IPS-18a (cell line): ENCODE results near the gene LANCL2.

Source experiments
- H3K27ac ChIP-seq: one replicate; pipeline ENCODE4 v1.5.1; 2013; ENCODE audit warnings: low read length
- H3K27me3 ChIP-seq: one replicate; pipeline ENCODE4 v1.6.1; 2013; ENCODE audit warnings: mild to moderate bottlenecking, low read length; ENCODE audit not compliant: control insufficient read depth, insufficient read depth
- H3K36me3 ChIP-seq: one replicate; pipeline ENCODE4 v1.6.1; 2013; ENCODE audit warnings: low read depth, low read length; ENCODE audit not compliant: control insufficient read depth
- H3K4me1 ChIP-seq: one replicate; pipeline ENCODE4 v1.6.1; 2013; ENCODE audit warnings: low read depth, low read length; ENCODE audit not compliant: control insufficient read depth
- H3K4me3 ChIP-seq: one replicate; pipeline ENCODE4 v1.5.1; 2013; ENCODE audit warnings: low read length
- H3K9ac ChIP-seq: one replicate; pipeline ENCODE4 v1.6.1; 2013; ENCODE audit warnings: mild to moderate bottlenecking, low read length, moderate library complexity
- H3K9me3 ChIP-seq: one replicate; pipeline ENCODE4 v1.6.1; 2013; ENCODE audit warnings: low read depth, low read length; ENCODE audit not compliant: control insufficient read depth

LANCL2 gene

GRCh38 chr7:55365205-55365674 is at the start of gene LANCL2:
Gene LANCL2, plus strand, starts transcription at chr7:55365337. Its CDS starts 689 bp downstream, at chr7:55366026.
- H3K9ac ChIP-seq = peak within 1 kb of the TSS; percentile 97
- no peaks in the 10 kb centered on the region for H3K9me3 ChIP-seq
- H3K4me3 ChIP-seq = peak within 1 kb of the TSS; percentile 96
- no peaks in the 10 kb centered on the region for H3K27me3 ChIP-seq
- H3K4me1 ChIP-seq = peaks cover 13% of the 10 kb centered on the region
- H3K36me3 ChIP-seq = no peaks in the 10 kb centered on the region
- peak within 1 kb of the TSS; percentile 81 for H3K27ac ChIP-seq

DNA sequence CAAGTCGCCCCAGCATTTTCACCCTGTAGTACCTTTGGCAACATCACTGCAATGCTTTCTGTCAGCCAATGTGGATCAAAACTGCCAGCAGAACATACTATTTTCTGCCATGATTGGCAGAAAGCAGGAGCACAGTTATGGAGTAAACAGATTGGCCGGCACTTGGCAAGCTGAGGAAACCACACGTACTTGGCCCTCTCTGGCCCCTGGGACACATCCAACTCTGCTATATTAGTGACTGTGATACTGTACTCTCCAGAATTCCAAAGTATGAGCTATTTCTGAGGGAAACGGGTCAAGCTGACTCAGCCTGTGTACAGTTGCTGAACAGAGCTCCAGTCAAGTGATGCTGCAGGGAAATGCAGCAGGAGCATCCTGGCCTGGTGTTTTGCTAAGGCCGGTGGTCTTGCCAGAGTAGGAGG is 39.8 kb upstream of the LANCL2 start:
- Histone ChIP-seq H3K27me3 (no peaks in the 10 kb centered on the region), H3K9me3 (no peaks in the 10 kb centered on the region), H3K27ac (no peak overlapping the region), H3K9ac (no peak overlapping the region), H3K4me1 (no peaks in the 10 kb centered on the region), H3K36me3 (no peaks in the 10 kb centered on the region), H3K4me3 (no peak overlapping the region)

- Histone ChIP-seq H3K9me3 (no peaks in the 10 kb centered on the region), H3K9ac (no peak overlapping the region), H3K27me3 (no peaks in the 10 kb centered on the region), H3K36me3 (no peaks in the 10 kb centered on the region), H3K4me3 (no peak overlapping the region), H3K4me1 (no peaks in the 10 kb centered on the region), H3K27ac (no peak overlapping the region)
Observed at GRCh38 chr7:55326081-55326835, 38.9 kb upstream of the LANCL2 start.

DNA sequence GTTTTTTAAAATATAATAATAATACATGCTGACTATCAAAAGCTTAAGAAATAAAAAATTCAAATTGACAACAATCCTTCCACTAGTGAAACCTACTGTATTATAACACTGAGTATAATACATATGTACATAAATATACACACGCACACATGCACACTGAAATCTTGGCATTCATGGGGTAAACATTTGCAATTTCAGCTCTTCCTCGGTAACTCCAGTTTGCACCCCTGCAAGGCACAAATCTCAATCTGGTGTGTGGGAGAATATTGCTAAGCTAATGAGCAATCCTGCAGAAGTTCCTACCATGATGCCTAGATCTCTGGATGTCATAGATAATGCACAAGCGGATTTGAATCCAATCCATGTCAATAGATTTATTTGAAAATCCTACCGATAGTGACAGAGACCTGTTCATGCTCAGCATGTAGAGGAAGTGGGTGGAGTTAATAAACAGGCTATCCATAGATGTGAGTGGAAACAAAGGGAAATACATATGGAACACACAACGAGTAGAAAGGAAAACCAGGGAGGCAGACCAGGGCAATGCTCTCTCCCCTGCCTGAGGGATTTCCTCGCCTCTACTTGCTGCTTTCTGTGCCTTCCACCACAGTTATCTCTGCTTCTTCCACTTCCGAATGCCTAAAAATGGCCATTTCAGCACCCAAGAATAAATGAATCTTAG is 38.1 kb upstream of the LANCL2 start:
- Histone ChIP-seq H3K9ac (no peak overlapping the region), H3K4me3 (no peak overlapping the region), H3K4me1 (no peaks in the 10 kb centered on the region), H3K27me3 (no peaks in the 10 kb centered on the region), H3K36me3 (no peaks in the 10 kb centered on the region), H3K9me3 (no peaks in the 10 kb centered on the region), H3K27ac (no peak overlapping the region)

GRCh38 chr7:55335151-55335550 is 30.0 kb upstream of the LANCL2 start:
- no peak overlapping the region for H3K4me3 ChIP-seq
- no peak overlapping the region for H3K27ac ChIP-seq
- no peaks in the 10 kb centered on the region for H3K4me1 ChIP-seq
- H3K27me3 ChIP-seq = no peaks in the 10 kb centered on the region
- H3K9ac ChIP-seq = no peak overlapping the region
- H3K36me3 ChIP-seq = no peaks in the 10 kb centered on the region
- no peaks in the 10 kb centered on the region for H3K9me3 ChIP-seq

- no peak overlapping the region for H3K27ac ChIP-seq
Observed at GRCh38 chr7:55335786-55336185, 29.4 kb upstream of the LANCL2 start.

GRCh38 chr7:55336540-55336939 is 28.6 kb upstream of the LANCL2 start:
- Histone ChIP-seq H3K27ac (no peak overlapping the region), H3K4me1 (no peaks in the 10 kb centered on the region), H3K27me3 (no peaks in the 10 kb centered on the region), H3K9ac (no peak overlapping the region), H3K36me3 (no peaks in the 10 kb centered on the region), H3K9me3 (no peaks in the 10 kb centered on the region), H3K4me3 (no peak overlapping the region)

More at GRCh38 chr7:55335786-55336185, 29.4 kb upstream of the LANCL2 start:
- H3K27me3 ChIP-seq = no peaks in the 10 kb centered on the region
- H3K9me3 ChIP-seq = no peaks in the 10 kb centered on the region
- no peaks in the 10 kb centered on the region for H3K4me1 ChIP-seq
- no peak overlapping the region for H3K9ac ChIP-seq
- H3K36me3 ChIP-seq = no peaks in the 10 kb centered on the region
- H3K4me3 ChIP-seq = no peak overlapping the region

DNA sequence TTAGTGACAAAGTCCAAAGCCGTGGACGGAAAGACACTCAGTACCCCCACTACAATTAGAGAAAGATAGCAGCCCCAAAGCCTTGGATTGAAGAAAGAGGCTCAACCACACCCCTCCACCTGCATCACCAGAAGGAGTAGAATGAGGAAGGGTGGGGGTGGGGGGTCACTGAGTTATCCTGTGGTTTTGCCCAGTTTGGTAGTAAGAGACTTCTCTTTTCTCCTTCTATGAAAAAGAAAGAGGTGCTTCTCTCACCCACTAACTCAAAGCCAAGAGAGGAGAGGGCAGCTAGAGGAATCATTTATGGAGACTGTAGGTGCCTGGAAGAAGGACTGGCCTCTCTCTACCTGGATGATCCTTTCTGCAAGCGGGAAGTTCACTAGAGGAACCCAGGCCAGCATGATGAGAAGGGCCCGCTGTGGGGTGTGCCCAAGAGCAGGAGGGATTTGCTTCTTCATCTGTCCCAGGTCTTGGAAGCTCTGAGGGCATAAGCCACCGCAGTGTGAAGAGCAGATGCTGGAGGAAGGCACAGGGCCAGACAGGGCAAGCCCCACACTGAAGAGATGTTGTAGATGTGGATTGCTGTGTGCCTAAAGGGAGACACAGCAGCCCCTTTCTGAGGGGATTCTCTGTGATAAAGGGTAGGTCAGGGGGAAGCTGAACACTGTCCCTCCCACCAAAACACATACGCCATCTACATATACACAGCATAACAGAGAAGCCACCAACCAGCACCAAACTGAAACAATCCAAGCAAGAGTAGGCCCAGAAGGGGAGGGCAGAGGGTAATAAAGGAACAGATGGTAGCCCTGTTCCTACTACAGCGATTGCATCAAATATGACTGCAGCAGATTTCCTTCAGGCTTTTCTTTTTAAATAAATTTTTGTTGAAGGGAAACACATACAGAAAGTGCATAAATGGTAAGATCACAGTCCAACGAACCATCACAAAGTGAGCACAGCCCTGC is 25.8 kb upstream of the LANCL2 start:
- H3K9ac ChIP-seq = no peak overlapping the region
- no peaks in the 10 kb centered on the region for H3K9me3 ChIP-seq
- no peaks in the 10 kb centered on the region for H3K27me3 ChIP-seq
- H3K4me3 ChIP-seq = no peak overlapping the region
- no peaks in the 10 kb centered on the region for H3K4me1 ChIP-seq
- H3K36me3 ChIP-seq = no peaks in the 10 kb centered on the region
- H3K27ac ChIP-seq = no peak overlapping the region

DNA sequence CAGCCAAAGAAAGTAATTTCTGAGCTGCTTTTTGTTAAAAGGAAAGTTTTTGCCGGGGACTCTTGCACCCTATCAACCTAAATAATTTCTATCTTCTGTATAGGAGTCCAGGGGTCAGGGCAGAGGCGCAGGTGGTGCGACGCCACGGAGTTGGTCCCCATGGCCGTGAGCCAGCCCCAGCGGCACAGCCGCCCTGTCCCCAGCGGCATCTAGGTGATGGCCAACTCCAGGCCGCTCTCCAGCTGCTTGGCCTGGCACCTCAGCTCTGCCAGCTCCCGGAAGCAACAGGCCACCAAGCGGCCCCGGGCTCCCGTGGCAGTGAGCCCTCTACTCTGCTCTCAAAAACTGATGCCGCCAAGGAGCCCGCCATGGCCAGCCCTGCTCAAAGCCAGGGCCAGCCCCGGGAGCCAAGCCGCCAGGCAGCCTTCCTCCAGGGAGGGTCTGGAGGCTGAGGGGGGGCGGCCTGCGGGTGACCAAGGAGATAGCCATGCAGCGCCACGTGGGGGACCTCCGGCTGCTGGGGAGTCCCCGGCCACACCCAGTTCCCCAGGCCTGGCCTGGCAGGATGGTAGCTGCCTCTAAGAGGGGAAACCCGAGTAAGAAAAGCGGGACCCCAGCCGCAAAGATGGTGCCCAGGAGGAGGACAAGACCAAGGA is 22.8 kb upstream of the LANCL2 start:
- Histone ChIP-seq H3K36me3 (no peaks in the 10 kb centered on the region), H3K9ac (no peak overlapping the region), H3K27ac (no peak overlapping the region), H3K4me1 (no peaks in the 10 kb centered on the region), H3K9me3 (no peaks in the 10 kb centered on the region), H3K27me3 (no peaks in the 10 kb centered on the region), H3K4me3 (no peak overlapping the region)

DNA sequence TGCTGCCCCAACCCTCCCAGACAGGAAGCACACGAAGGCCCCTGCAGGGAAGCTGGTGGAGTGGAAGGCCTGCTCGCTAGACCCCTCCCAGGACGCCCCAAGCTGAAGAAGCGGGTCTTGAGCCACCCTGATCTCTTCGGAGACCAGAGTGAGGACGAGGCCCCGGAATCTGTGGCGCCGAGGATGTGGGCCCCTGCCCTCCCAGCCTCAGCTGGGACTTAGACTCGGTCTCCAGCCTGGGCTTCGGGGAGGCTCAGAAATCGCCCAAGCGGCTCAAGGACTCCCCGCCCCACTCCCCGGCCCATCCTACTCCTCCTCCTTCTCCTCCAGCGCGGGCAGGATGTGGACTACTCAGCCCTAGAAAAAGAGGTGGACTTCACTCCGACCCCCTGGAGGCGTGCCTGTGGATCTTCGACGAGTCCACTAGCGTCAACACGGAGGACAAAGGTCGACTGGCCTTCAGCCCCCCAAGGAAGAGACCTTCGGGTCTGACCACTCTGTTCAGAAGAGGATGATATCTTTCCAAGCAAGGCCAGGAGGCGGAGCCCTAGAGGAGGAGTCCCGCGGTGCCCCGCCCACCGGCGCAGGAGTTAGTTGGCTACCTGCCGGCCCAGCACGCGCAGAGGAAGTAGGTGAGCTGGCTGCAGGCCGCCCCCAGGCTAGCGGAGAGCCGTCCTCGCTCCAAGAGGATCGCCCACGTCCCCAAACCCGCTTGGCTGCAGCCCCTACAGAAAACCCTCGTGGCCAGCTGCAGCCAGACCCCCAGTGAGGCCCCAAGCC is 21.9 kb upstream of the LANCL2 start:
- Histone ChIP-seq H3K9ac (no peak overlapping the region), H3K4me1 (no peaks in the 10 kb centered on the region)

More for the DNA sequence above, 21.9 kb upstream of the LANCL2 start:
- Histone ChIP-seq H3K27me3 (no peaks in the 10 kb centered on the region), H3K9me3 (no peaks in the 10 kb centered on the region), H3K36me3 (no peaks in the 10 kb centered on the region), H3K27ac (no peak overlapping the region), H3K4me3 (no peak overlapping the region)
